ENCODE results near the gene SSBP2. TPM values are rescaled to one million over a fixed set of nuclear protein-coding genes. Genes with fewer than 3 reads are reported as not detected.

Gene SSBP2
- total RNA-seq = 12.5 and 16.1 TPM in 2 replicates

GRCh38 chr5:81751009-81751835 is at the start of gene SSBP2:
TSS of gene SSBP2 (minus strand) at chr5:81751097. CDS start at chr5:81751042, 55 bp downstream.

GRCh38 chr5:81393783-81394718 is 356.8 kb downstream of the SSBP2 start, which contains the start of gene ACOT12:
TSS of gene ACOT12 (minus strand) at chr5:81394134. CDS start at chr5:81394114, 20 bp downstream.

Other genes with a start within 250 kb of the SSBP2 start
- 2.7 and 3.3 TPM in 2 replicates for gene ATG10, start 220.9 kb upstream of the SSBP2 start, total RNA-seq